Activated T-cell treated with anti-CD3 and anti-CD28 coated beads for 1 hour (primary cell): ENCODE results near the gene TPM1.
"Not testable (repeated sequence)": the region's sequence is repeated elsewhere in the genome, so short reads cannot be mapped to it uniquely, and the experiment has no call there.

Source experiments
- DNase-seq: peaks from one replicate; pipeline ENCODE4 v3.0.0-alpha.2; 2020; ENCODE audit warnings: low read depth

The TPM1 gene

DNA sequence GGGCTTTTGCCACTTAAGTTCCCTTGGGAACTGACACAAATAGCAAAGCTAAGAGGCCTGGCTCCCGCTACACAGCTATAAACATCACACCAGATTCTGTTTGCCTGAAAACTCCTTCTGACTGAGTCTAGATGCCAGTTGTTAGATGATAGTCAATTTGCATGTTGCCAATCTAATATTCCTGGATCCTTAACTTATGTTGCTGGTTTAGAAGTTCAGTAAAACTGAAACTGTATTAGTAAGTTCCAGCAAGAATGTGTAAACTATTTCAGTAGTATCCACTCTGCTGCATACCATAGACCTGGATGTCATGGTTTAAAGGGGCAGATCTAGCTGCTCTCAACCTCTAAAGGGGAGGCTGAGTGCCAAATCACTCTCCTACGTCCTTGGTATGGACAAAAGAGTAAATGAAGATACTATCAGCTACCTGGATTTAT lies 52.0 kb downstream of the TPM1 start:
- DNase-seq: no peak

DNA sequence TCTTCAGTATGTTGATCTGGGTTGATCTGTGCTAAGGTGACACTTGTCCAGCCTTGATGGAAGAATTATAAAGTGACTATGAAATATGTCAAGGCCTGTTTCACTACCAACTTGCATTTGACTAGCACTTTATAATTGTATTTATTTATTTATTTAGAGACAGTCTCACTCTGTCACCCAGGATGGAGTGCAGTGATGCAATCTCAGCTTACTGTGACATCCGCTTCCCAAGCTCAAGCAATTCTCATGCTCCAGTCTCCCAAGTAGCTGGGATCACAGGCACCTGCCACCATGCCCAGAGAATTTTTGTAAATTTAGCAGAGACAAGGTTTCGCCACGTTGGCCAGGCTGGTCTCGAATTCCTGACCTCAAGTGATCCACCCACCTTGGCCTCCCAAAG lies 53.6 kb downstream of the TPM1 start:
- DNase-seq: no peak

DNA sequence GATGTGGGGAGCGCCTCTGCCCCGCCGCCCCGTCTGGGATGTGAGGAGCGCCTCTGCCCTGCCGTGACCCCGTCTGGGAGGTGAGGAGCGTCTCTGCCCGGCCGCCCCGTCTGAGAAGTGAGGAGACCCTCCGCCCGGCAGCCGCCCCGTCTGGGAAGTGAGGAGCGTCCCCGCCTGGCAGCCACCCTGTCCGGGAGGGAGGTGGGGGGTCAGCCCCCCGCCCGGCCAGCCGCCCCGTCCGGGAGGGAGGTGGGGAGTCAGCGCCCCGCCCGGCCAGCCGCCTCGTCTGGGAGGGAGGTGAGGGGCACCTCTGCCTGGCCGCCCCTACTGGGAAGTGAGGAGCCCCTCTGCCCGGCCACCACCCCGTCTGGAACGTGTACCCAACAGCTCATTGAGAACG lies 56.4 kb downstream of the TPM1 start:
- not testable (repeated sequence) for DNase-seq

DNA sequence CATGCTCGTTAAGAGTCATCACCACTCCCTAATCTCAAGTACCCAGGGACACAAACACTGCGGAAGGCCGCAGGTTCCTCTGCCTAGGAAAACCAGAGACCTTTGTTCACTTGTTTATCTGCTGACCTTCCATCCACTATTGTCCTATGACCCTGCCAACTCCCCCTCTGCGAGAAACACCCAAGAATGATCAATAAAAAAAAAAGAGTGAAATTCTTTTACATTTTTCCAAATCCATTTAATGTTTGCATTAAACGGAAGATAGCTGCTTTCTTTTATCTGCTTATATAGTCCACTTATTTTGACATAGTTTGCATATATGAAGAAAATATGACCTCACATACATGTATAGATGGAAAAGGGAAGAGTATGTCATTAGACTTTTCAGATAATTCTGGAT lies 57.0 kb downstream of the TPM1 start:
- not testable (repeated sequence) for DNase-seq

DNA sequence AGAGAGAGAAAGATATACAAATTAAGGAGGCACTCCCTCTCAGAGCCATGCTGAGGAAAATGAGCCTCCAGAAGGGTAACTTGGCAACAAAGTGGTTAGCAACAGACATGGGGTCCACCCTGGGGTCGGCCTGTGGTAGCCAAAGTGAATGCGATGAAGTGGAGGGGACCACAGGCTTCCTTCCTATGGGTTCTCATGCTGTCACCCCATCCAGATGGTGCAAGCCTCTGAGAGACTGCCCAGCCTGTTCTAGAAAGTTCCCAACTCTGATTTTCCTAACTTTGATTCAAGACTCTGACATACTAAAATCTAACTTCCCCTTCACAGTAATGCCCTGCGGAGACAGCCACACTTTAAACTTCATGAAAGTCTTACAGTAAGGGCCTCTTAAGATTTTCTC lies 60.9 kb downstream of the TPM1 start:
- DNase-seq: no peak

DNA sequence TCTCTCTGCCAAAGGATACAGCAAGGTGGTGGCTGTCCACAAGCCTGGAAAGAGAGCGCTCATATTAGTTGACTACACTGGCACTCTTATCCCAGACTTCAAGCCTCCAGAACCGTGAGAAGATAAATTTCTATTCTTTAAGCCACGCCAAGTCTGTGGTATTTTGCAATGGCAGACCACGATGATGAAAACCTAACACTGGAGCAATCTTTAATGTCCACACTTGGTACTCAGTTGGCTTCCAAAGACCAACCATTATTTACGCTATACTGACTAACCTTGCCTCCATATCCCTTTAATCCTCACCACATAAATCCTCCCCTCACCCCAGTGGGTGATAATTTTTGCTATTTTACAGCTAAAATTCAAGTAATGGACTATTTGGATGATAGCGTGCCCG lies 62.2 kb downstream of the TPM1 start:
- no peak for DNase-seq

DNA sequence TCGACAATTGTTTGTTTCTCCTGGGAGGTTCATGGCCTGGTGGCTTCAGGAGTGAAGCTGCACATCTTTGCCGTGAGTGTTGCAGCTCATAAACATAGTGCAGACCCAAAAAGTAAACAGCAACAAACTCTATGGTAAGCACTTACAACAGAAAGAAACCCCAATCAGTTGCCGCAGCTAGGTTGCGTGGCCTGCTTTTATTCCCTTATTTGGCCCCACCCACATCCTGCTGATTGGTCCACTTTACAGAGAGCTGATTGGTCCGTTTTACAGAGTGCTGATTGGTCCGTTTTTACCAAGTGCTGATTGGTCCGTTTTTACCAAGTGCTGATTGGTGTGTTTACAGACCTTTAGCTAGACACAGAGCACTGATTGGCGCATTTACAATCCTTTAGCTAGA lies 62.8 kb downstream of the TPM1 start:
- DNase-seq: not testable (repeated sequence)

DNA sequence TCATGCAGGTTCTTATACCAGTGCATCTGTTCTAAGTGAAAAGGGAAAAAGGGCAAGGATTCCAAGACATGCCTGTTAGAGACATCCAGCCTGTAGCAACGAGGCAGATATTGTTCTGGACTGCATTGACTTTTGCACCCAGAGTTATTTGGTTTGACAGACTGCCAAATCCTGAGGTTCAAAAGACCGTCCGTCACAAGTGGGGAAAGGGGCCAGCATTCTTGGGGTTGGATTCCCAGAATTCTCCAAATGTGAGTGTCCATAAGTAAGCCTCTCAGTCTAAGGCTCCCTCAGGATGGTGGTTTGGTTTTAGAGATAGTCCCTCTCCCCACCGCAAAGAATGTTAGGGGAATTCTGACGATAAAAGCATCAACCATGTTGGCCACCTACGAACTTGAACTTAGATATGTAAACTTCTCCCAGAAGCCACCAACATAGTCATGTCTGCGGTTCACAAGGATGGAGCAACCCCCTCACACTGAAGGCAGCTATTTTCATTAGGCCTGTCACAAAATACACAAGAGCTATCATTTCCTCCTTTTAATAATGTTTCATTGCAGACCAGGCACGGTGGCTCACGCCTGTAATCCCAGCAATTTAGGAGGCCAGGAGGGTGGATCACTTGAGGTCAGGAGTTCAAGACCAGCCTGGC lies 65.5 kb downstream of the TPM1 start:
- DNase-seq: no peak

DNA sequence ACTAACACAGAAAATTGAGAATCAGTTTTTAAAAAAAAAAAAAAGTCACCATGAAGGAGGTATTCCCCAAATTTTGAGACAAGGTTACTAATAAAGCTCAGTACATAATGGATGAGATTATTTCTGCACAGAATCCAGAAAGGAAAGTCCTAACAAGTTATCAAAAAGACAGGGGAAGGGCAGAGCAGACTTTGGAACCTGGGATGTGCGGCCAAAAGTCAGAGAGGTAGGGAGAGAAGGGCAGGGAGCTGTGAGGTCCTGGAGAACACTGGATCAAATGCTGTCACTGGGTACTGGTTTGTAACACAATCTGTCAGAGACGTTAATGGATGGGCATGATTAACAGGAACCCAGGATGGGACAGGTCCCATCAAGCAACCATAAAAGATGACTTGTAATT lies 67.0 kb downstream of the TPM1 start:
- DNase-seq: no peak

DNA sequence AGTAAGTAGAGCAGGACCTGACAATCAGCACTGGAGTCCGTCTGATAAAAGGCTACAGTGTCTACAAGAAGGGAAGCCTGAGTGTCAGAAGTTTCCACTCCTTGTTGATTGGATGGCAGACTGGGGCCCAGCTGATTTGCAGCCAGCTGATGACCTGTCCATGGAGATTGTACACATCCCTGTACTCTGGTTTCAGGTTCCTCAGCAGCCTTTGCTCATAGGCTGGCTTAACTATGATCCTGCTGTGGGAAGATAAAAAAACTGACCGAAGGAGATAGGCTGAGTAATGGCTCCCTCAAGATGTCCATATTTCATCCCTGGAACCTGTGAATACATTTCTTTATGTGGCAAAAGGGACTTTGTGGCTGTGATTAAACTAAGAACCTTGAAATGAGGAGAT lies 67.4 kb downstream of the TPM1 start:
- no peak for DNase-seq

DNA sequence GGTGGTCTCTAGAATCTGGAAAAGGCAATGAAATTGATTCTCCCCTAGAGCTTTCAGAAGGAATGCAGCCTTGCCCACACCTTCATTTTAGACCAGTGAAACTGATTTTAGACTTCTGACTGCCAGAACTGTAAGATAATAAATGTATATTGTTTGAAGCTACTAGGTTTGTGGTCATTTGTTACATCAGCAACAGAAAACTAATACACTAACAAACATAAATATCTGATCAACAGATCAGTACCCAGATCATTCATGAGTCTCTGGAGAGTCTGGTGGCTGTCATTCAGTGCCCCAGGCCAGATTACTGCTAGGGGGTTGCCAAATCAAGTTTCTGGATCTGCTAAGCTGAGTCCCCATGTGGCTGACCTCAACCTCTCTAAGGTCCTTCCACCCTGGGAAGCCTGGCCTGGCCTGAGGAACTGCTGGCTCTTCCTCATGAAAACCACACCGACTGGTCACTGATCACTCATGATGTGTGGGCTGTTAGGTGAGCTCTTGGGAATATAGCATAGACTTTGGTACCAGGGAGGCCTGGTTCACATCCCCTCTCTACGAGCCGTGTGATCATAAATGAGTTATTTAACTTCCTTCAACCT lies 68.0 kb downstream of the TPM1 start:
- no peak for DNase-seq

DNA sequence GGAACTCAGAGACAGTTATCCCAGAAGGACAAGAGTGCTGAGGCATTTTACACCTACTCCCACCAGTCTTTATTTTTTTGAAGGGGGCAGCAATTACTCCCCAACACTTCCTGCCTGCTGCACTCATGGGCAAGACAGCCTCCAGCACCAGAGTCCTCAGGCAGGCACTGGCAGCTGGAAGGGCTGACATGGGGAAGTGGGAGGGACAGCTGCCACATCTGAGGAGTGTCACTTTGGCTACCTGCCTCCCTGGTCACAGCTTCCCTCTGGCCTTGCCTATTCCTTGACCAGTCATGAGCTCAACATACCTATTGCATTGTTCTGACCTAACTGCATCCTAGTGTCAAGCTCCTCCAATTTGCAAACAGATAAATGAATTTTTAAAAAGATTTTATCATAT lies 68.9 kb downstream of the TPM1 start:
- DNase-seq: no peak

DNA sequence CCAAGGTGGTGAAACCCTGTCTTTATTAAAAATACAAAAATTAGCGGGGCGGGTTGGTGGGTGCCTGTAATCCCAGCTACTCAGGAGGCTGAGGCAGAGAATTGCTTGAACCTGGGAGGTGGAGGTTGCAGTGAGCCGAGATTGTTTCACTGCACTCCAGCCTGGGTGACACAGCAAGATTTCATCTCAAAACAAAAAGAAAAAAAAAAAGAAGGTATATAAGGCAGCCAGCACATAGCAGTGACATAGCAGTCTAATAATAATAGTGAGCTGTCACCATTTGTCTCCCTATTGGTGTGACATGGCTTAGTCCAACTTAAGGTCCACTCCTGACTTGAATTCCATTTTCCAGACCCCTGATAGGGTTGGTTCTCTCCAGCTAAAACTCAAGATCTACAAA lies 70.3 kb downstream of the TPM1 start:
- no peak for DNase-seq

DNA sequence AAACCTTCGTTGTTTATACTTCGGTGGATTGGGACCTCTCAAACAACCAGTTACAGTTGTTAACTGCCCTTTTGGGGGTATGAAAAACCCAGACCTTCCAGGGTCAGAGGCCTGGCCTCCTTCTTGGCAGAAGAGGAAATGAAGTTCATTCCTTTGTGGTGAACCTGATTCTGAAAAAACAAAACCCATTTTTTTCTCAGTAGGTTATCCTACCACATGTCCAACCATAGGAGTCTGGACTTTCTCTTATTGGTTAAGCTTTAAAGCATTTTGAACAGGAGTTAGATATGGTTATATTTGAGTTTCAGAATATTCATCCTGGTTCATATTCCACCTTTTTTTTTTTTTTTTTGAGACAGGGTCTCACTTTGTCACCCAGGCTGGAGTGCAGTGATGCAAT lies 71.9 kb downstream of the TPM1 start:
- DNase-seq: no peak
